T-helper 22 cell (primary cell): ENCODE measurements around the gene KLF18.
"Not testable (repeated sequence)": the region's sequence is repeated elsewhere in the genome, so short reads cannot be mapped to it uniquely, and the experiment has no call there.

Experiments
- DNase-seq: peaks from one replicate; pipeline ENCODE4 v3.0.0-alpha.2; 2020; ENCODE audit warnings: low read depth

KLF18 gene

DNA sequence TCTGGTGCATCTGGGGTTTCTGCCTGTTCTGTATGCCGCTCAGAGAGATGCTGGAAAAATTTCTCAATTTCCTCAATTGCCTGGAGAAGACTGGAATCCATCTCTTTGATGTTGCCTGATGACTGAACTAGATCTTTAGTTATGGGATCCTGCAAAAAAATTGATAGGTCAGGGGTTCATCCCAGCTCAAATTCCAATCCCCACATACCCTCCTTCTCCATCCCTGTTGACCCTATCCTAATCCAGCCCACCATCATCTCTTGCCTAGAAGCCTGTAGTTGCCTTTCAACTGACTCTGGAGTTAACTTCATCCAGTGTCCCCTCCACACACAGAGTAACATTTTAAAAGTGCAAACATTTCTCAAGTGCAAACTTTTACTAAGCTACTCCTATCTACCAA is at the start of gene KLF18:
Gene KLF18, minus strand, starts transcription at position 101 of the 400 bp plus-strand sequence. Its CDS starts 0 bp downstream, at position 101.
- DNase-seq: no peak

- no peak for DNase-seq
Observed at GRCh38 chr1:44174630-44175029, 33.2 kb upstream of the KLF18 start.

DNA sequence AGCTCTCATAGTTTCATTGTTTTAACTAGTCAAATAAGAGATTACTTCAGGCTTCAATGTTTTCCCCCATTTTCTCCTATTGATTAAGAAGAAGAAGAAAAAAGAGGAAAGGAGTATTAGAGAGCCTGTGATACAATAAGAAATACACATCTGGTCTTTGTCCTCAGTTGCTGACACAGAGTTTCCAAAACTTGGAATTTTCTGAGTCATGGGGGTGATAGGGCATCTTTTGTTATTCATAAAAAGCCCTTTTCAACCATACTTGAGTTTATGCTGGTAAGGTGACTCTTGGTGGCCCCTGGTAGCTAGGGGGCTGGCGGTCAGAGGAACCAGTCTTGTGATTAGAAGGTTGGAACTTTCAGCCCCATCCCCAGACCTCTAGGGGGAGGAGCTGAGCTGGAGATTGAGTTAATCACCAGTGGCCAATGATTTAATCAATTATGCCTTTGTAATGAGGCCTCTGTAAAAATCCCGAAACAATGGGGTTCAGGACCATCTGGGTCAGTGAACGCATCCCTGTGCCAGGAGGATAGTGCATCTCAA is 28.9 kb upstream of the KLF18 start:
- DNase-seq: no peak

DNA sequence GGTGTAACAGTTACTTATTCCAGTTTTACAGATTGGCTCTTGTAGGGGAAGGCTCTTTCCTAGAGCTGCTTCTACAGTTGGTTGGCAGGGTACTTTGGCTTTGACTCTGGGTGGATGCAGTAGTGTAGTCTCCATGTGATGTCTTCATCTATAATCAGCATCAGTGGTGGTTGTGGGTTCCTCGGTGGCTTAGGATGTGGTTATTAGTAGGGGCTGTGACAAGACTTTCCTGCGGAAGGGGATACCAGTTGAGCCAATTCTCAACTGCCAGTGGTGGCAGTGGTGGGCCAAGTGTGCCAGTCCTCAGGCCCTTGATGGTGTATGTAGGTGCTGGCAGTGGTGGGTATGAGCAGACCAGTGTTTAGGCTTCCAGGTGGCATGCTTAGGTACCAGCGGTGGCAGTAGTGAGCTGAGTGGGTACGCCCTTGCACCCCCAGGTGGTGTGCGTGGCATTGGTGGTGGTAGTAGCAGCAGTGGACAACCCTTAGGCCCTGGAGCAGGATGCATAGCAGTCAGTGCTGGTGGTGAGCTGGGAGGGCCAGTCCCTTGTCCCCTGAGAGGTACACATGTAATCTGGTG is 27.2 kb upstream of the KLF18 start:
- DNase-seq: no peak

DNA sequence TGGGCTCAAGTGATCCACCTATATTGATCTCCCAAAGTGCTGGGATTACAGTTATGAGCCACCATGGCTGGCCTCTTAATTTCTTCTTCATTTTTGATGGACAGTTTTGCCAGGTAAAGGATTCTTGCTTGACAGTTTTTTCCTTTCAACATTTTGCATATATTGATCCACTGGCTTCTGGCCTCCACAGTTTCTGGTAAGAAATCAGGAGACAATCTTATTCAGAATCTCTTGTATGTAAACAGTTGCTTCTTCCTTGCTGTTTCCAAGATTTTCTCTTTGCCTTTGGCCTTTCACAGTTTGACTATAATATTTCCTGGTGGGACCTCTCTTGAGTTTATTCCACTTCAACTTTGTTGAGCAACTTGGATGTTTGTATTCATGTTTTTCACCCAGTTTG is 20.1 kb upstream of the KLF18 start:
- no peak for DNase-seq

DNA sequence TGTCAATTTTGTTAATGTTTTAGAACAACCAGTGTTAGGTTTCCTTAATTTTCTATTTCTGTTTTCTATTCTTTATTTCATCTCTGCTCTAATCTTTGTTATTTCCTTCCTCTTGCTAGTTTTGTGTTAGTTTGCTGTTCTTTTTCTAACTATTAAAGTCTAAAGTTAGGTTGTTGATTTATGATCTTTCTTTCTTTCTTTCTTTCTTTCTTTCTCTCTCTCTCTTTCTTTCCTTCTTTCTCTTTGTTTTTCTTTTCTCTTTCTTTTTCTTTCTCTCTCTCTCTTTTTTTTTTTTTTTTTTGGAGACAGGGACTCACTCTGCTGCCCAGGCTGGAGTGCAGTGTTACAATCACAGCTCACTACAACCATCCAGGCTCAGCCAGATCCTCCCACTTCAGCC is 17.4 kb upstream of the KLF18 start:
- DNase-seq: no peak

DNA sequence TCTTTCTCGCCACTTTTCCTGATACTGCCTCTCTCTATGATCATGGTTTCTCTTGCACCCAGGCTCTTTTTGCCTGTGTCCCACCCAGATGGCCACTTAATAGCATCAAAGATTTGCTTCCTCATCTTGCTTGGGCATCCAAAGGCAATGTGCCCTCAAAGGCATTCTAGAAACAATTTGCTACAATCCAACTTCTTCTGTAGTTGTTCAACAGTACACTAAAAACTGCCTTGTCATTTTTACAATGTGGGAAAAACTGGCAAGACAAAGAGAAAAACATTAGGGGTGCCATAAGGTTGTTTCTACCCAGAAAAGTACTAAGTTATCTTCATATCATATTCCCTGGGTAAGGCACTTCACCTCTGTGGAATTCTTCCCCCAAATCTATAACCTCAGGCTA is 16.5 kb upstream of the KLF18 start:
- no peak for DNase-seq

DNA sequence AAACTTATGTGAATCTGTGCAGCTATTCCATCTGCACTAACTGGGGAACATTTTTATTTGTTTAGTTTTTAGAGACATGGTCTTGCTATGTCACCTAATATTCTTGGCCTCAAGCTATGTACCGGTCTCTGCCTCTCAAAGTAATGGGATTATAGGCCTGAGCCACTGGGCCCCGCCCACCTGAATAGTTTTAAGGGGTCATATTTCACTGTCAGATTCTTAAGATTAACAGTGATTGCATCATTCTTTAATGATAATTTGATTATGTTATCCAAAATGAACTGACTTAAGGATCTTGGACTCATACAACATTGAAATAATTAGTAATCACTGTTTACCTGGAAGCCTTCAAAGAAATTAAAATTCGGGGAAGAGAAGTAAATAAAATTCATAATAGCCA is 12.6 kb upstream of the KLF18 start:
- DNase-seq: no peak

GRCh38 chr1:44152692-44153091 is 11.3 kb upstream of the KLF18 start:
- DNase-seq: no peak

GRCh38 chr1:44151808-44152207 is 10.4 kb upstream of the KLF18 start:
- no peak for DNase-seq

GRCh38 chr1:44151332-44151731 is 9.9 kb upstream of the KLF18 start:
- DNase-seq: no peak

- DNase-seq: no peak
Observed at GRCh38 chr1:44147582-44147981, 6.2 kb upstream of the KLF18 start.

DNA sequence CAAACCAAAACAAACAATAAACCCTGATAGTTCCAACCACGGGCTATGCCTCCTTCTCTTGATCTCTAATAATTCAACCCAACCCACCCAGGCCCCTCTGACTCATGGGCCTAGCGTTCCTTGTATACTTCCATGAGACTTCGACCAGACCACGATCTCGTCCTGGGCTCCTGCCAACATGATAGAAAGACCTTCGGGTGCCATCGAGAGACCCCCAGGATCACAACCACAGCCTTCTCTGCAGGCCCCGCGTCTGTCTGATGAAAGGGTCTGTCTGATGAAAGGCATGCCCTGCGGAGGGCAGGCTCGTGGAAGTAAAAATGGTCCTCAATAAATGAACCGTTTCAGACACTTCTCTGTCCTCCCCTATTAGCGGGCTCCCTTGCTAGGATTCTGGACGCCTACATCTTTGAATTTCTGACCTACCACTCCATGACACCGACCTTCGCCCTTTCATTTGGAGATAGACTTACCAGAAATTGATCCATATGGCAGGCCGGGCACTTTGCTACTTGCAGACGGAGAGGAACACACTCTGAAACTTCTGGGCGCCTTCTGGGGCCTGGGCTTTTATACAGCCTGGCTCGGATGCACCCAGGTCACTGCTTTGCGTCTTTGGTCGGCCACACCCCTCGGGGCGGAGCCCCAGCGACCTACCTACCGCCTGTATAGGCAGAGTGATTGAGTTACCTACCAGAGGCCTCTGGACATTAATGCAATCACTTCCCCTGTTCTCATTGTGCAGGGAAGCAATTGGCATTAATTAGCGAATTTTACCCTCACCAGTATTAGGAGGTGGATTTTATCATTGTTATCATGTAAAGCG is 5.3 kb upstream of the KLF18 start:
- DNase-seq: no peak

- no peak for DNase-seq
Observed at GRCh38 chr1:44144962-44145756, 3.7 kb upstream of the KLF18 start.

DNA sequence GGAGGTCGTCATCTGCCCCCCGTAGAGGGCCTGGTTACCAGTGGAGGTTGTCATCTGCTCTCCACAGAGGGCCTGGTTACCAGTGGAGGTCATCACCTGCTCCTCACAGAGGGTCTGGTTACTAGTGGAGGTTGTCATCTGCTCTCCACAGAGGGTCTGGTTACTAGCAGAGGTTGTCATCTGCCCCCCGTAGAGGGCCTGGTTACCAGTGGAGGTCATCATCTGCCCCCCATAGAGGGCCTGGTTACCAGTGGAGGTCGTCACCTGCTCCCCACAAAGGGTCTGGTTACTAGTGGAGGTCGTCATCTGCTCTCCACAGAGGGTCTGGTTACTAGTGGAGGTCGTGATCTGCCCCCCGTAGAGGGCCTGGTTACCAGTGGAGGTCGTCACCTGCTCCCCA is 1.9 kb downstream of the KLF18 start:
- DNase-seq: not testable (repeated sequence)

DNA sequence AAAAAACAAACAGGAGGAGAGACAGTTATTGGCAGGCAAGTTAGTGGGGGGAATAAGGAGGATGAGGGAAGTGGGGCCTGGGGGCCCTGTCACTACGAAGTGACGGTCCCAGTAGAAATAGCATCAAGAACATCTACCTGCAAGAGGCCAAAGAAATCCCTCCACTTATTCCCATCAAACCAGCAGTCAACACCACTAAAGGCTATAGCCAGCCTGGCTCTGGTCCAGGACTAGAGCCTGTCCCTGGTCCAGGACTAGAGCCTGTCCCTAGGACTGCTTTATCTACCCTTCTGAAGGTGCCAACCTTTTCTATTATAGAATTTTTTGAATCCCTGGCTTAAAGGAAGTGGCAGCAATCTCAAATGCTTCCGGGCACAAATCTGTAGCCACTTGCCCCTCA is 3.2 kb downstream of the KLF18 start:
- DNase-seq: no peak

- no peak for DNase-seq
Observed at GRCh38 chr1:44135886-44136285, 5.5 kb downstream of the KLF18 start.

DNA sequence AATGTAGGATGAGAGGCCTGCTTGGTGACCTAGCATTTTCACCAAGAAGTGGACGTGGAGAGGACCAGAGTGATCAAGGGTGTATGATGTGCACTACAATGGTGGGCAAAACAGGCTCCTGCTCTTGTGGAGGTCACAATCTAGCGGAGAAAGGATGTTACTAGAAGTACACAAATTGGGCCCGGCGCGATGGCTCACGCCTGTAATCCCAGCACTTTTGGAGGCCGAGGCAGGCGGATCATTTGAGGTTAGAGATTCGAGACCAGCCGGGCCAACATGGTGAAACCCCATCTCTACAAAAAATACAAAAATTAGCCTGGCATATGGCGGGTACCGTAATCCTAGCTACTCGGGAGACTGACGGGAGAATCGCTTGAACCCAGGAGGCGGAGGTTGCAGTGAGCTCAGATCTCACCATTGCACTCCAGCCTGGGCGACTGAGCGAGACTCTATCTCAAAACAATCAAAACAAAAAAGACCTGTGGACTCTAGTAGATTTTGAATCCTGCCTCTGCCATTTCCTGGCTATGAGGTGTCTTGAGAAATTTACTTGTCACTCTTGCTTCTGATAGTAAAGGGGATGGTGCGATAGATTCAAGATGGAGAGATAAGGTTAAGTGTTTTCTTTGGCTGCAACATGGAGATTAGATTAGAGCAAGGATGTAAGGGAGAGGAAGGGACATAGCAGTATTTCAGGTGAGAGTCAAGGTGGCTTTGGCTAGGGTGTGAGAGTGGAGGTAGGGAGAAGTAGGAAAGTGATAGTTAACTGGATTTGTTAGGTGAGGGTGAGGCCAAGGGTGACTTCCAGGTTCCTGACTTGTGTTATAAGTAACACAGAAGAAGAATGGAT is 7.1 kb downstream of the KLF18 start:
- DNase-seq: no peak

GRCh38 chr1:44131411-44131810 is 10.0 kb downstream of the KLF18 start:
- DNase-seq: no peak

DNA sequence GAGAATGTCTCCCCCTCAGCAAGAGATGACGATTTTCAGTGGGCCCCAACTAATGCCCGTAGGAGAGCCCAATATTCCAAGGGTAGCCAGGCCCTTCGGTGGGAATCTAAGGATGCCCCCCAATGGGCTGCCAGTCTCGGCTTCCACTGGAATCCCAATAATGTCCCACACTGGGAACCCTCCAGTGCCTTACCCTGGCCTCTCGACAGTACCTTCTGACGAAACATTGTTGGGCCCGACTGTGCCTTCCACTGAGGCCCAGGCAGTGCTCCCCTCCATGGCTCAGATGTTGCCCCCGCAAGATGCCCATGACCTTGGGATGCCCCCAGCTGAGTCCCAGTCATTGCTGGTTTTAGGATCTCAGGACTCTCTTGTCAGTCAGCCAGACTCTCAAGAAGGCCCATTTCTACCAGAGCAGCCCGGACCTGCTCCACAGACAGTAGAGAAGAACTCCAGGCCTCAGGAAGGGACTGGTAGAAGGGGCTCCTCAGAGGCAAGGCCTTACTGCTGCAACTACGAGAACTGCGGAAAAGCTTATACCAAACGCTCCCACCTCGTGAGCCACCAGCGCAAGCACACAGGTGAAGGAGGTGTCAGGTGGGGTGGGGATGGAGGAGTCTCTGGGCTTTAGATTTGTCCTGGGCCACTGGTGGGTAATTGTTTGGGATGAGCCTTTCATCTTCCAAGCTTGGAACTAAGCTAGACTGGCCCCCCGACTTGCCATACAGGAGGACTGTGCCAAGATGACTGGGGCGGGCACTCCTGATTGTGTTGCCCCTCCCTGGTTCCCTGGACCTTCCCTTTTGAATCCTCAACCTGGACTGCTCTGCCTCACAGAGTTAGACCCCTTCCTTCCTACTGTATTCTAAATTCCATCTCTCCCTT is 11.6 kb downstream of the KLF18 start:
- no peak for DNase-seq
